HG03342 (cell line): ENCODE results near the gene CLCC1.

ENCODE experiments used
- ATAC-seq: cut with Tn5 transposase; IDR thresholded peaks from one replicate; pipeline ENCODE4 v1.9.1; 2021; ENCODE audit warnings: mild to moderate bottlenecking, moderate library complexity; ENCODE audit not compliant: unreplicated experiment

CLCC1 gene

GRCh38 chr1:108916788-108917187 is 46.5 kb downstream of the CLCC1 start:
- ATAC-seq = no peak
